ENCODE measurements around the gene DNASE2.

DNA sequence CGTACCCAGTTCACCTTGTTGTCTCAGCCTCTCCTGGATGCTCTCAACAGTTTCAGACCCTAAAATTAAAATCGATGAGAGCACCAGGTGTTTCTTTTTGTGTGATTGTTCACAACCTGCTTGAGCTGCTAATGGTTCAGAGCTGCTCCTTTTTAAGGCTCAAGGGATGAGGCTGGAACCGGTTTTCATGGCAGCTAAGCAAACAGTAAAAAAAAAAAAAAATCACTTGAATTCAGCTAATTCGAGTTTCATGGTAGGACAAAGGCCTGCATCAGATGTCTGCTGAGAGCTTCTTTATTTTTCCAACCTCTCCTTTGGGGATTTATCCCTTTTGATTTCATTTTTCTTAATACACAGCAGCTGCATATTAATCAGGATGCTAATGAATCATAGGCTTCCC, 31.3 kb upstream of the DNASE2 start:
- TF ChIP-seq, protein P1, sequence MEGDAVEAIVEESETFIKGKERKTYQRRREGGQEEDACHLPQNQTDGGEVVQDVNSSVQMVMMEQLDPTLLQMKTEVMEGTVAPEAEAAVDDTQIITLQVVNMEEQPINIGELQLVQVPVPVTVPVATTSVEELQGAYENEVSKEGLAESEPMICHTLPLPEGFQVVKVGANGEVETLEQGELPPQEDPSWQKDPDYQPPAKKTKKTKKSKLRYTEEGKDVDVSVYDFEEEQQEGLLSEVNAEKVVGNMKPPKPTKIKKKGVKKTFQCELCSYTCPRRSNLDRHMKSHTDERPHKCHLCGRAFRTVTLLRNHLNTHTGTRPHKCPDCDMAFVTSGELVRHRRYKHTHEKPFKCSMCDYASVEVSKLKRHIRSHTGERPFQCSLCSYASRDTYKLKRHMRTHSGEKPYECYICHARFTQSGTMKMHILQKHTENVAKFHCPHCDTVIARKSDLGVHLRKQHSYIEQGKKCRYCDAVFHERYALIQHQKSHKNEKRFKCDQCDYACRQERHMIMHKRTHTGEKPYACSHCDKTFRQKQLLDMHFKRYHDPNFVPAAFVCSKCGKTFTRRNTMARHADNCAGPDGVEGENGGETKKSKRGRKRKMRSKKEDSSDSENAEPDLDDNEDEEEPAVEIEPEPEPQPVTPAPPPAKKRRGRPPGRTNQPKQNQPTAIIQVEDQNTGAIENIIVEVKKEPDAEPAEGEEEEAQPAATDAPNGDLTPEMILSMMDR (IDR thresholded peaks at IDR 0.05; ENCODE audit: insufficient read depth, low read length), result no peak
- TF ChIP-seq, protein P2, sequence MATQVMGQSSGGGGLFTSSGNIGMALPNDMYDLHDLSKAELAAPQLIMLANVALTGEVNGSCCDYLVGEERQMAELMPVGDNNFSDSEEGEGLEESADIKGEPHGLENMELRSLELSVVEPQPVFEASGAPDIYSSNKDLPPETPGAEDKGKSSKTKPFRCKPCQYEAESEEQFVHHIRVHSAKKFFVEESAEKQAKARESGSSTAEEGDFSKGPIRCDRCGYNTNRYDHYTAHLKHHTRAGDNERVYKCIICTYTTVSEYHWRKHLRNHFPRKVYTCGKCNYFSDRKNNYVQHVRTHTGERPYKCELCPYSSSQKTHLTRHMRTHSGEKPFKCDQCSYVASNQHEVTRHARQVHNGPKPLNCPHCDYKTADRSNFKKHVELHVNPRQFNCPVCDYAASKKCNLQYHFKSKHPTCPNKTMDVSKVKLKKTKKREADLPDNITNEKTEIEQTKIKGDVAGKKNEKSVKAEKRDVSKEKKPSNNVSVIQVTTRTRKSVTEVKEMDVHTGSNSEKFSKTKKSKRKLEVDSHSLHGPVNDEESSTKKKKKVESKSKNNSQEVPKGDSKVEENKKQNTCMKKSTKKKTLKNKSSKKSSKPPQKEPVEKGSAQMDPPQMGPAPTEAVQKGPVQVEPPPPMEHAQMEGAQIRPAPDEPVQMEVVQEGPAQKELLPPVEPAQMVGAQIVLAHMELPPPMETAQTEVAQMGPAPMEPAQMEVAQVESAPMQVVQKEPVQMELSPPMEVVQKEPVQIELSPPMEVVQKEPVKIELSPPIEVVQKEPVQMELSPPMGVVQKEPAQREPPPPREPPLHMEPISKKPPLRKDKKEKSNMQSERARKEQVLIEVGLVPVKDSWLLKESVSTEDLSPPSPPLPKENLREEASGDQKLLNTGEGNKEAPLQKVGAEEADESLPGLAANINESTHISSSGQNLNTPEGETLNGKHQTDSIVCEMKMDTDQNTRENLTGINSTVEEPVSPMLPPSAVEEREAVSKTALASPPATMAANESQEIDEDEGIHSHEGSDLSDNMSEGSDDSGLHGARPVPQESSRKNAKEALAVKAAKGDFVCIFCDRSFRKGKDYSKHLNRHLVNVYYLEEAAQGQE (IDR thresholded peaks at IDR 0.05; ENCODE audit: insufficient replicate concordance, low read depth), result no peak
- TF ChIP-seq GABPA (IDR thresholded peaks at IDR 0.05; ENCODE audit: low read depth) (no peak), POLR2AphosphoS5 (IDR thresholded peaks at IDR 0.05; ENCODE audit: low read depth) (no peak)

All from HL-60 (cell line).